Nephron progenitor cell (in vitro differentiated cells): ENCODE measurements around the gene CCDC191.

Source experiments
- DNase-seq: peaks from one replicate; pipeline ENCODE4 v3.0.0; 2021
- H3K27ac Mint-ChIP-seq: 2 replicates; pipeline ENCODE4 v1.8.0; 2021; ENCODE audit warnings: mild to moderate bottlenecking, moderate library complexity, mixed read lengths
- H3K27me3 Mint-ChIP-seq: 2 replicates; pipeline ENCODE4 v1.8.0; 2021; ENCODE audit warnings: mild to moderate bottlenecking, low read depth, mixed read lengths; ENCODE audit not compliant: poor library complexity
- H3K36me3 Mint-ChIP-seq: 2 replicates; pipeline ENCODE4 v1.8.0; 2021; ENCODE audit warnings: low read depth, mixed read lengths
- H3K4me1 Mint-ChIP-seq: 2 replicates; pipeline ENCODE4 v1.8.0; 2021; ENCODE audit warnings: mixed read lengths
- H3K4me3 Mint-ChIP-seq: 2 replicates; pipeline ENCODE4 v1.8.0; 2021; ENCODE audit warnings: mild to moderate bottlenecking, moderate library complexity, mixed read lengths
- H3K9me3 Mint-ChIP-seq: 2 replicates; pipeline ENCODE4 v1.8.0; 2021; ENCODE audit warnings: mild to moderate bottlenecking, moderate library complexity, mixed read lengths
- CTCF ChIP-seq: fragments of 200-600 bp; sonication (generic); IDR thresholded peaks from 2 replicates; pipeline ENCODE4 v1.5.0; 2021; ENCODE audit warnings: antibody characterized with exemption

CCDC191 gene

GRCh38 chr3:114057011-114057347 is 653 bp upstream of the CCDC191 start:
- Mint-ChIP-seq H3K36me3 (no peaks in the 10 kb centered on the region), H3K9me3 (no peaks in the 10 kb centered on the region), H3K4me3 (peak overlapping the region; percentile 98), H3K4me1 (peaks cover 37% of the 10 kb centered on the region), H3K27me3 (no peaks in the 10 kb centered on the region), H3K27ac (peak overlapping the region; percentile 98)
- no peak for DNase-seq
- TF ChIP-seq CTCF, result no peak

- Mint-ChIP-seq H3K27ac (no peak overlapping the region), H3K4me1 (peaks cover 17% of the 10 kb centered on the region), H3K36me3 (no peaks in the 10 kb centered on the region), H3K4me3 (no peak overlapping the region), H3K27me3 (peaks cover 5% of the 10 kb centered on the region), H3K9me3 (no peaks in the 10 kb centered on the region)
- TF ChIP-seq CTCF, result no peak
- no peak for DNase-seq
Measured at GRCh38 chr3:114052216-114052615, 4.1 kb downstream of the CCDC191 start.

- no peak overlapping the region for H3K4me3 Mint-ChIP-seq
- TF ChIP-seq CTCF, result no peak
- H3K27ac Mint-ChIP-seq, result no peak overlapping the region
- peaks cover 12% of the 10 kb centered on the region for H3K27me3 Mint-ChIP-seq
- peaks cover 4% of the 10 kb centered on the region for H3K36me3 Mint-ChIP-seq
- DNase-seq, result no peak
- no peaks in the 10 kb centered on the region for H3K9me3 Mint-ChIP-seq
- H3K4me1 Mint-ChIP-seq, result no peaks in the 10 kb centered on the region
Measured at GRCh38 chr3:114043205-114043604, 13.1 kb downstream of the CCDC191 start.

- Mint-ChIP-seq H3K4me3 (no peak overlapping the region), H3K4me1 (no peaks in the 10 kb centered on the region), H3K27me3 (no peaks in the 10 kb centered on the region), H3K9me3 (no peaks in the 10 kb centered on the region), H3K36me3 (peaks cover 13% of the 10 kb centered on the region), H3K27ac (no peak overlapping the region)
- DNase-seq, result no peak
- TF ChIP-seq CTCF, result no peak
Measured at GRCh38 chr3:114035896-114036295, 20.4 kb downstream of the CCDC191 start.

- no peaks in the 10 kb centered on the region for H3K4me1 Mint-ChIP-seq
- H3K27me3 Mint-ChIP-seq, result no peaks in the 10 kb centered on the region
- H3K27ac Mint-ChIP-seq, result no peak overlapping the region
- H3K9me3 Mint-ChIP-seq, result no peaks in the 10 kb centered on the region
- TF ChIP-seq CTCF, result no peak
- no peak for DNase-seq
- no peak overlapping the region for H3K4me3 Mint-ChIP-seq
- peaks cover 13% of the 10 kb centered on the region for H3K36me3 Mint-ChIP-seq
Measured at GRCh38 chr3:114034787-114035545, 21.4 kb downstream of the CCDC191 start.

GRCh38 chr3:114034211-114034610 is 22.1 kb downstream of the CCDC191 start:
- Mint-ChIP-seq H3K4me1 (no peaks in the 10 kb centered on the region), H3K9me3 (no peaks in the 10 kb centered on the region), H3K4me3 (no peak overlapping the region), H3K27ac (no peak overlapping the region), H3K27me3 (no peaks in the 10 kb centered on the region), H3K36me3 (peaks cover 13% of the 10 kb centered on the region)
- TF ChIP-seq CTCF, result no peak
- DNase-seq, result no peak
